ENCODE results near the gene IRAK3. TPM values are rescaled to one million over a fixed set of nuclear protein-coding genes. Genes with fewer than 3 reads are reported as not detected.

IRAK3 gene
- total RNA-seq, 2 donors from 2014 or later, result 18.8 to 21.7 TPM

DNA sequence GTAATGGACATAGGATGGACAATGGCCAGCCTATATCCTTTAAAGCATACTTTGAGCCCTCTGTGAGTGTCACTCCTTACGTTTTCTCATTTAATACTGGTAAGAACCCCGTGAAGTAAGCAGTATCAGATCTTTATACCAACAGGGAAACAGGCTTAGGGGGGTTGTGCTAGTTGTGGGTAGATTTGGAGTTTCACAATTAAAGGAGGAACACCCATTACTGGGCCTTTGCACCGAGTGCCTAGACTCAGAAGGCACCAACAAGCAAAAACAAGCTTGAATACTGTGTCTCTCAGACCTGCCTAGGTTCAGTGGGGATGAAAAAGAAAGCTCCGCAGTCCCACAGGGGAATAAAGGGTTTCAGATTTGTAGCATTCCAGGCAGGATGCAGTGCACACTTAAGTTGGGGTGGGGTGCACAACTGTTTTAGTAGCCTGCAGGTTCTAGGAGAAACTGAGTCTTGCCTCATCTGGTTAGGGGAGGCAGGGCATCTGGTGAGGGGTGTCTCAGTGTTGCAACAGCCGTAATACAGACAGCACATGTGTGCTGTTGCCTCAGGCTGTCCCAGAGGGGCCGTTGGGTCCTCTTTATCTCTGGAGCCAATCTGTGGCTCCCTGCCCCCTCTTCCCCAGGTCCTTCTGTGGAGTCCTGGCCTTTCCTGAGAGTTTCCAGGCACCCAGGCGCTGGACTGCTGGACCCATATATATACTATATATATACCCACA lies 51.2 kb downstream of the IRAK3 start:
- DNase-seq (ENCODE audit: low spot score), result no peak
- Mint-ChIP-seq H3K4me3 (no peak overlapping the region), H3K4me1 (ENCODE audit: low read depth in 2 of 2) (peaks cover 21 to 33% of the 10 kb centered on the region in 2 donors), H3K9me3 (no peaks in the 10 kb centered on the region), H3K36me3 (peaks cover 29% of the 10 kb centered on the region), H3K27me3 (peaks cover 7 to 20% of the 10 kb centered on the region in 2 donors), H3K27ac (peak overlapping the region in 1 of 2 donors; percentile 93)
- no peak for ATAC-seq

DNA sequence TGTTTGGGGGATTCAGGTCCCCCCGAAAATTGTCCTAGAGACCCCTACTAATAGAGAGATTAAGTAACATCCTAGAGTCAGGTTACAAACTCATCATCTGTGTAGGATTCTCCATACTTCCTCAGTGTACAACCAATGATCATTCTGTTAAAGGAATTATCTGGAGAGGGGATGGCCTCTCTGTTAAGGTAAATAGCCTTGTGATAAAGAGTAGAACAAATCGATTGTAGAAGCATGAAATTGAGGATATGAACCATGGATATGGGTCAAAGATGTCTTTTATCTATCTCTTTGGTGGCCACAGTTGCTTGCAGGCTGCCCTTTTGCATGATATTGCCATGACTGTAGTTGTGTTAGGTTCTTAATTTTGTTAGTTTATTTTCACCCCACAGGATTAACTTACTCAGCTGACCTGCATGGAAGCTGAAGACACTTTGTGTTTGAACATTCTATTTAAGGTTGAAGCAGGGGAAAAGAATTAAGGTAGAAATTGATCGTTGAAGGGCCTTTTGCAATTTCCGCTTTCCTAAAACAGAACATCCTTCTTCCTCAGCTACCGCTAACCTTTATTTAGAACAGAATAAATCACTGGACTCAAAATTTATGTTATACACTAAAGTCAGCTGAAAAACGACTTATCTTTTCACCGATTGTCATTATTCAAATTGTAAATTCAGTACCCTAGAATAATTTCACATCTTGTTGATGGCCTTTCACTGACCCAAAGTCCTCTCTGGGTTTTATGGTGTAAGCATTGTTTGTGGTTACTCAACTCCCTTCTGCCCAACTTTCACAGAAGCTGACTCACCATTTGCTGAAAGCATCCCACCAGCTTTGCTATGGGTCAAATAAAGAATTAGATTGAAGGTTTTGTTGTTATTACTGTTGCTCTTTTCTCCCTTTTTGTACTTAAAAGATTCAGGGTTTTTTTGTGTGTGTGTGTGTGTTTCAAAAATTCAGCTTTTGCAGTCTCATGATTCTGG lies 52.3 kb downstream of the IRAK3 start:
- no peaks in the 10 kb centered on the region for H3K9me3 Mint-ChIP-seq
- ATAC-seq (peak; percentile 82), DNase-seq (ENCODE audit: low spot score) (peak; percentile 69)
- H3K4me3 Mint-ChIP-seq, result peak overlapping the region; percentile 78
- H3K27me3 Mint-ChIP-seq, result peaks cover 7 to 20% of the 10 kb centered on the region in 2 donors
- peak overlapping the region; percentile 91 to 93 for H3K27ac Mint-ChIP-seq
- peaks cover 34% of the 10 kb centered on the region for H3K36me3 Mint-ChIP-seq
- peaks cover 21 to 33% of the 10 kb centered on the region in 2 donors for H3K4me1 Mint-ChIP-seq (ENCODE audit: low read depth in 2 of 2)

- DNase-seq (ENCODE audit: low spot score) (no peak), ATAC-seq (no peak)
- Mint-ChIP-seq H3K4me1 (ENCODE audit: low read depth in 2 of 2) (peaks cover 16 to 27% of the 10 kb centered on the region in 2 donors), H3K36me3 (peaks cover 28% of the 10 kb centered on the region), H3K4me3 (peak overlapping the region; percentile 78), H3K27me3 (peaks cover 7 to 12% of the 10 kb centered on the region in 2 donors), H3K27ac (peak overlapping the region; percentile 91 to 93), H3K9me3 (no peaks in the 10 kb centered on the region)
These were observed 53.3 kb downstream of the IRAK3 start for GRCh38 chr12:66242311-66242710.

DNA sequence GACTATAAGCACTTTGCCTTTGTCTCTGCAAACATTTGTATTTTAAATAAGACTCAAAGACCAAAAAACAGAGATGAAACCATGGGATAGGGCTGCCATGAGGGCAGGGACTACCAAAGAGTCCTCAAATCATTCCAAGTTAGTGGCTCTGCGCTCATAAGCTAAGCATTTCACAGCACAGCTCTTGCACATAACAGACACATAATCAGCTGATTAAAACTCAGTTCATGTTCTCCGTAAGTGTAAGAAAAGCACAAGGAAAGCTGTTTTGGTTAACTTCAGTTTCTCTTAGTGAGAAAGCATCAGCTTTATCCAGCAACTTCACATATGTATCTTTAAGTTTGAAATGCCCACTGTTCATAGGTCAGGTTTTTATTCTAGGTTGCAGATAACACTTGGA lies 54.9 kb downstream of the IRAK3 start:
- no peak for DNase-seq (ENCODE audit: low spot score)
- no peaks in the 10 kb centered on the region for H3K9me3 Mint-ChIP-seq
- peaks cover 16 to 24% of the 10 kb centered on the region in 2 donors for H3K4me1 Mint-ChIP-seq (ENCODE audit: low read depth in 2 of 2)
- no peaks in the 10 kb centered on the region for H3K27me3 Mint-ChIP-seq
- peaks cover 20% of the 10 kb centered on the region for H3K36me3 Mint-ChIP-seq
- no peak overlapping the region for H3K4me3 Mint-ChIP-seq
- ATAC-seq, result no peak
- peak overlapping the region; percentile 31 to 67 for H3K27ac Mint-ChIP-seq

DNA sequence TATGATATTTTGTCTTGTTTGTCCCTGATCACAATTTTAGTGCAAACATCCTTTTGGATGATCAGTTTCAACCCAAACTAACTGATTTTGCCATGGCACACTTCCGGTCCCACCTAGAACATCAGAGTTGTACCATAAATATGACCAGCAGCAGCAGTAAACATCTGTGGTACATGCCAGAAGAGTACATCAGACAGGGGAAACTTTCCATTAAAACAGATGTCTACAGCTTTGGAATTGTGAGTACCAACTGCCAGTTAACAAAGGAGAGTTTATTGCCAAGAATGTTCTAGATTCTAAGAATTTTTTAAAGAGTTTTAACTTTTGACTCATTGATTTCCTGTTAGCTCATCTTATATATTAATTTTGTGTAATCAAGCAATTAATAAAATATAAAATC lies 55.4 kb downstream of the IRAK3 start:
- H3K4me1 Mint-ChIP-seq (ENCODE audit: low read depth in 2 of 2), result peaks cover 16 to 24% of the 10 kb centered on the region in 2 donors
- no peaks in the 10 kb centered on the region for H3K9me3 Mint-ChIP-seq
- DNase-seq (ENCODE audit: low spot score) (no peak), ATAC-seq (no peak)
- H3K36me3 Mint-ChIP-seq, result peaks cover 20% of the 10 kb centered on the region
- H3K27ac Mint-ChIP-seq, result no peak overlapping the region
- H3K4me3 Mint-ChIP-seq, result no peak overlapping the region
- no peaks in the 10 kb centered on the region for H3K27me3 Mint-ChIP-seq

GRCh38 chr12:66247741-66248140 lies 58.7 kb downstream of the IRAK3 start:
- peaks cover 0 to 11% of the 10 kb centered on the region in 2 donors for H3K4me1 Mint-ChIP-seq (ENCODE audit: low read depth in 2 of 2)
- no peak overlapping the region for H3K4me3 Mint-ChIP-seq
- H3K27me3 Mint-ChIP-seq, result peaks cover 3 to 5% of the 10 kb centered on the region in 2 donors
- peaks cover 13% of the 10 kb centered on the region for H3K36me3 Mint-ChIP-seq
- DNase-seq (ENCODE audit: low spot score) (no peak), ATAC-seq (no peak)
- peak overlapping the region in 1 of 2 donors; percentile 60 for H3K27ac Mint-ChIP-seq
- H3K9me3 Mint-ChIP-seq, result no peaks in the 10 kb centered on the region

GRCh38 chr12:66251049-66251448 lies 62.0 kb downstream of the IRAK3 start:
- Mint-ChIP-seq H3K36me3 (peaks cover 7% of the 10 kb centered on the region), H3K27me3 (peaks cover 3 to 5% of the 10 kb centered on the region in 2 donors), H3K4me1 (ENCODE audit: low read depth in 2 of 2) (peaks cover 0 to 11% of the 10 kb centered on the region in 2 donors), H3K4me3 (no peak overlapping the region), H3K27ac (no peak overlapping the region), H3K9me3 (no peaks in the 10 kb centered on the region)
- no peak for DNase-seq (ENCODE audit: low spot score)
- peak; percentile 59 to 61 for ATAC-seq

DNA sequence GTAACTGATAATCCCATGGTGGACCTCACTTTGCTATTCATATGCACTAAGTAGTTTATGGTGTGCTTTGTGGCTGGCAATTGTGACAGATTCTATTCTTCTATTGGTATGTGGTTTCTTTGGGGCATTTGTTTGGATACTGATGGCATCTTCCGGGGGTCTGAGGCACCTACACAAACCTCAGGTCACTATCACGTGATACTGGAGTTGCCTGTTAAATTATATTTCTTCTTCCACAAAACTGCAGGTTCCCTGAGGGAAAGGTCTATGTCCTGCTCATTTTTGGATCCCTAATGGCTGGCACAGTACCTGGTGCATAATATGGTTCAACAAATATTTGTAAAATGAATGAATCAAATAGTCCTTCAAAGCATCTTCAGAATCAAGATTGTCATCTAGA lies 63.8 kb downstream of the IRAK3 start:
- H3K4me3 Mint-ChIP-seq, result no peak overlapping the region
- ATAC-seq (no peak), DNase-seq (ENCODE audit: low spot score) (no peak)
- H3K4me1 Mint-ChIP-seq (ENCODE audit: low read depth in 2 of 2), result peaks cover 0 to 11% of the 10 kb centered on the region in 2 donors
- H3K36me3 Mint-ChIP-seq, result peaks cover 4% of the 10 kb centered on the region
- no peaks in the 10 kb centered on the region for H3K9me3 Mint-ChIP-seq
- peaks cover 5 to 6% of the 10 kb centered on the region in 2 donors for H3K27me3 Mint-ChIP-seq
- no peak overlapping the region for H3K27ac Mint-ChIP-seq

- H3K9me3 Mint-ChIP-seq, result no peaks in the 10 kb centered on the region
- H3K4me3 Mint-ChIP-seq, result no peak overlapping the region
- no peak overlapping the region for H3K27ac Mint-ChIP-seq
- peaks cover 4% of the 10 kb centered on the region for H3K36me3 Mint-ChIP-seq
- peaks cover 9 to 20% of the 10 kb centered on the region in 2 donors for H3K27me3 Mint-ChIP-seq
- H3K4me1 Mint-ChIP-seq (ENCODE audit: low read depth in 2 of 2), result peaks cover 0 to 8% of the 10 kb centered on the region in 2 donors
- no peak for ATAC-seq
- DNase-seq (ENCODE audit: low spot score), result no peak
These were observed 66.7 kb downstream of the IRAK3 start for GRCh38 chr12:66255737-66256136.

DNA sequence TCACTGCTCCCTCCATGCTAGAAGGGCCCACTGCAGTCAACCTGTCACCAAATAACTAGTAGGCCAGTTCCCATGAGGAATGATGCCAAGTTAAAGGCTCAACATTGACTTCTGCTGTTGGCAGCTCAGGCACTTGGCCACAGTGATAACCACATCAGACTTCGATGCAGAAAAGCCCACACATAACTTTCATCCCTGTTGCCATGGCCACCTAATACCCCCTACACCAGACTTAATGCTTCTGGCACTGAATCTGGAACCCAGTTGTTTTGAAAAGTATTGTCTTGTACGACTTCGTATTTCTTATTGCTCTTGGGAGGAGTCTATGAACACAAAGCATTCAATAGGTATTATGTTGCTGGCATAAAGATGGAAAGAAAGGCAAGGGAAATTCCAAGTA lies 69.0 kb downstream of the IRAK3 start:
- H3K36me3 Mint-ChIP-seq, result no peaks in the 10 kb centered on the region
- H3K4me3 Mint-ChIP-seq, result no peak overlapping the region
- H3K4me1 Mint-ChIP-seq (ENCODE audit: low read depth in 2 of 2), result no peaks in the 10 kb centered on the region
- H3K9me3 Mint-ChIP-seq, result no peaks in the 10 kb centered on the region
- ATAC-seq, result peak in 1 of 2 donors; percentile 6
- no peak overlapping the region for H3K27ac Mint-ChIP-seq
- H3K27me3 Mint-ChIP-seq, result peaks cover 9 to 21% of the 10 kb centered on the region in 2 donors
- no peak for DNase-seq (ENCODE audit: low spot score)

DNA sequence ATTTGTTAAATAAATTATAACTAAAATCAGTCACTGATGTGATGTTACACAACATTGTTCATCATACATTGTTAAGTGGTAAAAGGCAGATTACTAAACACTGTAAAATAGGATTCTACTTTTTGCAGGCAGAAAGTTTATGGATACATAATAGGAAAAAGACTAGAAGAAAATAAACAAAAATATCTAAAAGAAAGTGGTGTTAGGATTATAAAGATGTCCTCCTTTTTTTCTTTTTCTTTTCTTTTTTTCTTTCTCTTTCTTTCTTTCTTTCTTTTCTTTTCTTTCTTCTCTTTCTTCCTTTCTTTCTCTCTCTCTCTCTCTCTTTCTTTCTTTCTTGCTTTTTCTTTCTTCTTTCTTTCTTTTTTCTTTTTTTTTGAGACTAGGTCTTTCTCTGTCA lies 73.7 kb downstream of the IRAK3 start:
- Mint-ChIP-seq H3K36me3 (no peaks in the 10 kb centered on the region), H3K4me1 (ENCODE audit: low read depth in 2 of 2) (no peaks in the 10 kb centered on the region), H3K9me3 (no peaks in the 10 kb centered on the region), H3K4me3 (no peak overlapping the region), H3K27ac (peak overlapping the region in 1 of 2 donors; percentile 26), H3K27me3 (peaks cover 11 to 29% of the 10 kb centered on the region in 2 donors)
- no peak for DNase-seq (ENCODE audit: low spot score)
- no peak for ATAC-seq

DNA sequence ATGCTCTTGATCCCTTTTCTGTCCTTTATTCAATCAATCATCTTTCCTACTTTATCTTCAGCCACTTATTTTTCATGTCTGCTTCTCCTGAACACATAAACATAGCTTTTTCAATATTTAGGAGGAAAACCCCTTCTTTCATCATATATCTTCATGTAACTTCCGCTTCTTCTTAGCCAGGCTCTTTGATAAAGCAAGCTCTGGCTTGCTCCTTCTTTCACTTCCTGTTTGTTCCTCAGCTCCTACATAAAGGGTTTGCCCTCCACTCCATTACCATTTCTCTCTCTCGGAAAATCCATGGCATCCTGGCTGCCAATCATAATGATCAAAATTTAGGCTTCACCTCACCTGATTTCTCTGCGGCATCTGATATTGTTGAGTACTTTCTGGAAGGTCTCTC lies 79.5 kb downstream of the IRAK3 start:
- no peaks in the 10 kb centered on the region for H3K4me1 Mint-ChIP-seq (ENCODE audit: low read depth in 2 of 2)
- DNase-seq (ENCODE audit: low spot score) (no peak), ATAC-seq (no peak)
- H3K4me3 Mint-ChIP-seq, result no peak overlapping the region
- H3K27me3 Mint-ChIP-seq, result peaks cover 5 to 9% of the 10 kb centered on the region in 2 donors
- no peaks in the 10 kb centered on the region for H3K36me3 Mint-ChIP-seq
- H3K27ac Mint-ChIP-seq, result no peak overlapping the region
- H3K9me3 Mint-ChIP-seq, result no peaks in the 10 kb centered on the region

GRCh38 chr12:66269142-66269541 lies 80.1 kb downstream of the IRAK3 start:
- H3K9me3 Mint-ChIP-seq, result no peaks in the 10 kb centered on the region
- no peaks in the 10 kb centered on the region for H3K4me1 Mint-ChIP-seq (ENCODE audit: low read depth in 2 of 2)
- H3K36me3 Mint-ChIP-seq, result no peaks in the 10 kb centered on the region
- peaks cover 4 to 8% of the 10 kb centered on the region in 2 donors for H3K27me3 Mint-ChIP-seq
- H3K4me3 Mint-ChIP-seq, result no peak overlapping the region
- no peak for DNase-seq (ENCODE audit: low spot score)
- ATAC-seq, result no peak
- no peak overlapping the region for H3K27ac Mint-ChIP-seq

Data from natural killer cell treated with Interleukin-12 subunit alpha and Interleukin-12 subunit beta and Interleukin-15 and Interleukin-18, amount 100 ng/mL, for 72 hours (primary cell).